ENCODE data around the gene ST7. TPM values are rescaled to one million over a fixed set of nuclear protein-coding genes. Genes with fewer than 3 reads are reported as not detected.

ST7 gene
- total and polyA plus RNA-seq, 2 of the 8 experiments (the other 6 are each of a cell fraction or from before 2014, with no cell fraction given) = 16.3 to 18.0 TPM

GRCh38 chr7:116933465-116933864 lies 19.8 kb upstream of the ST7 start:
- no peaks in the 10 kb centered on the region for H3K79me1 ChIP-seq (ENCODE audit: low read depth, low read length)
- no peak overlapping the region for H2BK20ac ChIP-seq (ENCODE audit: low read length)
- H2AFZ ChIP-seq (ENCODE audit: low read length) = no peak overlapping the region
- H2BK12ac ChIP-seq (ENCODE audit: low read depth, low read length) = no peak overlapping the region
- no peaks in the 10 kb centered on the region for H3K79me2 ChIP-seq (ENCODE audit: control insufficient read depth in 1 of 2, insufficient read depth in 2 of 2, low read length in 2 of 2)
- H3K4me2 ChIP-seq (ENCODE audit: insufficient read depth in 1 of 2, low read depth in 2 of 2, low read length in 2 of 2) = no peak overlapping the region
- H3K4me1 ChIP-seq (replicated peaks in 1 of 4; ENCODE audit: control insufficient read depth in 3 of 4, insufficient read depth in 4 of 4, low read length in 3 of 4) = no peaks in the 10 kb centered on the region
- no peaks in the 10 kb centered on the region for H3K27me3 ChIP-seq (replicated peaks in 1 of 4; ENCODE audit: control insufficient read depth in 3 of 4, extremely low read depth in 1 of 4, insufficient read depth in 3 of 4, low read length in 3 of 4)
- no peaks in the 10 kb centered on the region for H3K9me3 ChIP-seq (ENCODE audit: insufficient read depth in 2 of 2, low read depth in 1 of 2, low read length in 1 of 2)
- H4K20me1 ChIP-seq (replicated peaks in 1 of 2; ENCODE audit: control insufficient read depth in 1 of 2, insufficient read depth in 2 of 2, low read length in 2 of 2) = no peaks in the 10 kb centered on the region
- H2BK120ac ChIP-seq (replicated peaks; ENCODE audit: low read depth, low read length) = no peak overlapping the region
- H2AK5ac ChIP-seq (ENCODE audit: low read depth, low read length) = no peak overlapping the region
- no peak for FAIRE-seq
- no peak overlapping the region for H4K8ac ChIP-seq (ENCODE audit: extremely low read depth, insufficient read depth, low read length)
- H3K23ac ChIP-seq (ENCODE audit: insufficient read length) = no peak overlapping the region
- no peaks in the 10 kb centered on the region for H3K23me2 ChIP-seq (ENCODE audit: low read depth, low read length)
- H2BK15ac ChIP-seq (ENCODE audit: low read length) = no peak overlapping the region
- 75% methylated on average over 3 of the region's 3 CpGs; no CpG with 5 or more reads in 1 of the 2 experiments for WGBS, 2 experiments (ENCODE audit: extremely low coverage in 1 of 2, insufficient coverage in 1 of 2, insufficient read length in 1 of 2, insufficient replicate concordance in 2 of 2, low coverage in 1 of 2, low lambda C conversion rate in 2 of 2, missing lambda C conversion rate in 1 of 2)
- ChIA-PET CTCF (ENCODE audit: partially characterized antibody) (interaction anchor here (0.9 to 10.6 kb wide), 10 partner anchors 9 to 206 kb away, joined by 3 to 168 read pairs (median 4); partner anchors contain the start of gene ST7), POLR2A (ENCODE audit: partially characterized antibody) (interaction anchor here (1.3 kb wide), 1 partner anchor 10 kb away, joined by 4 read pairs; no protein-coding TSS in a partner anchor)
- H3K18ac ChIP-seq (ENCODE audit: extremely low read depth, low read length) = no peak overlapping the region
- no peak overlapping the region for H3K9ac ChIP-seq (replicated peaks in 1 of 4; ENCODE audit: extremely low read depth in 1 of 4, low read depth in 3 of 4, low read length in 3 of 4)
- H3K14ac ChIP-seq (ENCODE audit: insufficient read length) = no peak overlapping the region
- H2BK5ac ChIP-seq (ENCODE audit: low read depth, low read length) = no peak overlapping the region
- H3K27ac ChIP-seq (ENCODE audit: low read depth, low read length) = no peak overlapping the region
- no peak overlapping the region for H3K4me3 ChIP-seq (ENCODE audit: extremely low read depth in 1 of 4, insufficient read depth in 2 of 4, low read depth in 3 of 4, low read length in 4 of 4)
- H4K91ac ChIP-seq (replicated peaks; ENCODE audit: insufficient read length, low read length) = no peak overlapping the region
- no peak for DNase-seq (ENCODE audit: low read depth in 1 of 2, low spot score in 2 of 2)
- H3K56ac ChIP-seq (replicated peaks; ENCODE audit: insufficient read length, low read depth, low read length) = no peak overlapping the region
- no peak overlapping the region for H3K4ac ChIP-seq (replicated peaks; ENCODE audit: insufficient read length, low read depth, low read length)
- no peak overlapping the region for H4K5ac ChIP-seq (ENCODE audit: insufficient read length, low read depth, low read length)
- H3K36me3 ChIP-seq (ENCODE audit: control insufficient read depth in 2 of 4, insufficient read depth in 4 of 4, low read length in 3 of 4) = no peaks in the 10 kb centered on the region
- TF ChIP-seq RNF2 (IDR thresholded peaks at IDR 0.05; ENCODE audit: borderline replicate concordance, low read depth, low read length, missing control alignments, poor library complexity, severe bottlenecking) = no peak
- TF ChIP-seq SP2 (IDR thresholded peaks at IDR 0.05; ENCODE audit: low read length) = no peak
- TF ChIP-seq GABPA (IDR thresholded peaks at IDR 0.05; ENCODE audit: borderline replicate concordance, insufficient read depth, low read length) = no peak
- no peak for TF ChIP-seq NANOG (IDR thresholded peaks at IDR 0.05; ENCODE audit: insufficient read depth, low read depth, low read length, poor library complexity, severe bottlenecking)
- TF ChIP-seq TCF12 (IDR thresholded peaks at IDR 0.05; ENCODE audit: low read depth, low read length) = no peak
- TF ChIP-seq RBBP5 (IDR thresholded peaks at IDR 0.05; ENCODE audit: borderline replicate concordance, low read depth, low read length) = no peak
- no peak for TF ChIP-seq USF2 (IDR thresholded peaks at IDR 0.05; ENCODE audit: low read length)
- TF ChIP-seq SP1 (IDR thresholded peaks at IDR 0.05; ENCODE audit: low read depth, low read length) = no peak
- TF ChIP-seq CTBP2 (IDR thresholded peaks at IDR 0.05; ENCODE audit: borderline replicate concordance, insufficient read depth, insufficient read length, low read length) = no peak

Data from H1 (cell line).